ENCODE results near the gene NFKB2. TPM values are rescaled to one million over a fixed set of nuclear protein-coding genes. Genes with fewer than 3 reads are reported as not detected.

The NFKB2 gene
- total and polyA plus RNA-seq, 12 donors, result 9.9 to 40.0 (median 16.2) TPM

- intact Hi-C loops (cut with DNase I), result no loop called here
- TF ChIP-seq CTCF (IDR thresholded peaks at IDR 0.05), result no peak
- WGBS, 2 donors, result 97 to 100% methylated on average over 6 of the region's 6 CpGs
- Histone ChIP-seq H3K36me3 (peaks cover 0 to 93% (median 71%) of the 10 kb centered on the region in 9 donors), H3K4me1 (no peaks in the 10 kb centered on the region), H3K9me3 (no peaks in the 10 kb centered on the region), H3K27ac (no peak overlapping the region), H3K4me3 (no peak overlapping the region), H3K27me3 (no peaks in the 10 kb centered on the region)
- DNase-seq (no peak), ATAC-seq (no peak)
These were observed 16.1 kb upstream of the NFKB2 start for GRCh38 chr10:102379383-102379782.

GRCh38 chr10:102381983-102382382, 13.5 kb upstream of the NFKB2 start:
- TF ChIP-seq CTCF (IDR thresholded peaks at IDR 0.05), result no peak
- DNase-seq (no peak), ATAC-seq (peak in 1 of 8 donors; percentile 20)
- WGBS, 2 donors, result 88% methylated on average over 9 of the region's 9 CpGs
- H3K9me3 ChIP-seq, result no peaks in the 10 kb centered on the region
- no peaks in the 10 kb centered on the region for H3K27me3 ChIP-seq
- peaks cover 0 to 14% (median 0%) of the 10 kb centered on the region in 9 donors for H3K4me1 ChIP-seq
- no peak overlapping the region for H3K4me3 ChIP-seq
- peaks cover 0 to 67% (median 50%) of the 10 kb centered on the region in 9 donors for H3K36me3 ChIP-seq
- intact Hi-C loops (cut with DNase I), result loop anchor here in 1 of 10 donors (10.0 kb wide), 1 partner anchor 203 kb away; no protein-coding TSS in a partner anchor
- H3K27ac ChIP-seq, result no peak overlapping the region

- no peak for DNase-seq
- Histone ChIP-seq H3K9me3 (no peaks in the 10 kb centered on the region), H3K36me3 (peaks cover 0 to 58% (median 43%) of the 10 kb centered on the region in 9 donors), H3K27ac (no peak overlapping the region), H3K27me3 (no peaks in the 10 kb centered on the region), H3K4me3 (no peak overlapping the region), H3K4me1 (peaks cover 0 to 14% (median 0%) of the 10 kb centered on the region in 9 donors)
- ATAC-seq, result peak in 1 of 8 donors; percentile 27
- TF ChIP-seq CTCF (IDR thresholded peaks at IDR 0.05), result no peak
- intact Hi-C loops (cut with DNase I), result loop anchor here in 1 of 10 donors (10.0 kb wide), 1 partner anchor 202 kb away; no protein-coding TSS in a partner anchor
- WGBS, 2 donors, result 95 to 96% methylated on average over 8 of the region's 8 CpGs
These were observed 12.6 kb upstream of the NFKB2 start for GRCh38 chr10:102382871-102383270.

GRCh38 chr10:102384053-102384452, 11.5 kb upstream of the NFKB2 start:
- ATAC-seq, result peak in 1 of 8 donors; percentile 47
- DNase-seq, result no peak
- H3K36me3 ChIP-seq, result peaks cover 0 to 47% (median 33%) of the 10 kb centered on the region in 9 donors
- TF ChIP-seq CTCF (IDR thresholded peaks at IDR 0.05), result peak in 2 of 9 donors; percentile 15 to 16
- no peak overlapping the region for H3K27ac ChIP-seq
- intact Hi-C loops (cut with DNase I), result loop anchor here in 1 of 10 donors (10.0 kb wide), 1 partner anchor 201 kb away; no protein-coding TSS in a partner anchor
- H3K4me1 ChIP-seq, result peaks cover 0 to 14% (median 0%) of the 10 kb centered on the region in 9 donors
- H3K27me3 ChIP-seq, result no peaks in the 10 kb centered on the region
- no peak overlapping the region for H3K4me3 ChIP-seq
- no peaks in the 10 kb centered on the region for H3K9me3 ChIP-seq
- 39 to 42% methylated on average over 6 of the region's 6 CpGs for WGBS, 2 donors
